ENCODE data around the gene ARHGAP44.

Gene ARHGAP44

GRCh38 chr17:13000561-13000960 is 211.3 kb downstream of the ARHGAP44 start:
- H3K9me3 Mint-ChIP-seq: no peaks in the 10 kb centered on the region
- no peak overlapping the region for H3K4me3 Mint-ChIP-seq
- H3K27ac Mint-ChIP-seq: no peak overlapping the region
- peaks cover 11% of the 10 kb centered on the region for H3K36me3 Mint-ChIP-seq
- H3K4me1 Mint-ChIP-seq: peaks cover 5% of the 10 kb centered on the region
- H3K27me3 Mint-ChIP-seq: no peaks in the 10 kb centered on the region

DNA sequence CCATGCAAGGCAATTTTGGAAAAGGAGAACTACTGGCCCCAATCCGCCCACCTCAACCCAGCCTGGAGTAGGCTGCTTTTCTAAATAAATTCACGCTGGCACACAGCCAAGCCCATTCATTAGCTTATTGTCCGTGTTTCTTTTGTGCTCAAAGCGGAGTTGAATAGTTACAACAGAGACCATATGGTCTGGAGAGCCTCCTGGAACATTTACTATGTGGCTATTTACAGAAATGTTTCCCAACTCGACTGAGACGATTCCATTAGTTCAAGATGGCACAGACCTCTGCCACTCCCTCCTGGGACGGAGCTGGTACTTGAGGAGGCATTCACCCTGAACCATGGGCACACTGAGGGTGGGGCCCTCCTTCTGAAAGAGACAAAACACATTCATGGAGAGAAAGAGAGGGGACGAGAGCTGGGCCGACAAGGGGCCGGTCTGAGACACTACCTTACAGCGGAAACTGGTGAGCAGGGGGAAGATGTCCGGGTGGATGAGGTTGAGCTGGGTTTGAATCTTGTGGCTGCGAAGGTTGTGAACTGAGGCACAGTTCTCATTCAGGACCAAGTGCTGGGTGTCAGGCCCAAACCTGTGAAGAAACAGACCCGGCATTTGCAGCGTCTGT is 212.8 kb downstream of the ARHGAP44 start:
- Mint-ChIP-seq H3K4me3 (no peak overlapping the region), H3K9me3 (no peaks in the 10 kb centered on the region), H3K27ac (no peak overlapping the region), H3K4me1 (peaks cover 5% of the 10 kb centered on the region), H3K27me3 (no peaks in the 10 kb centered on the region), H3K36me3 (peaks cover 11% of the 10 kb centered on the region)

- peaks cover 5% of the 10 kb centered on the region for H3K4me1 Mint-ChIP-seq
- peaks cover 7% of the 10 kb centered on the region for H3K36me3 Mint-ChIP-seq
Observed at GRCh38 chr17:13002761-13003453, 213.6 kb downstream of the ARHGAP44 start.

DNA sequence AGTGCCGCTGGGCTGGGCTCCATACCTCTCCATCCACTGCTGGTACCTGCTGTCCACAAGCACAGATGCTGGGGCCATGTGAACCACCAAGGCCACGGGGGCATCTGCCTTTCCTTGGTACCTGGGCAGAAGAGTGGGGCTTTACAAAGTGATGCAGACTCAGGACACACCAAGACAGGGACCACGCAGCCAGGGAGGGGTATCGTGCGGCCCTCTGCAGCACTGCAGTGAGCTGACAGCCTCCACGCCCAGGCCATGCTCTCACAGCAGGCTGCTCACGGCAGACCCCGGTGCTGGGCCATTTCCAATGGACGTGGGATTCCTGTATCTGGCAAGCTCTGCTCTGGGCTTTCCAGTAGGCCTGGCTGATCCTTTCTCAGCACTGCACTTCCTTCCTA is 214.2 kb downstream of the ARHGAP44 start:
- no peaks in the 10 kb centered on the region for H3K9me3 Mint-ChIP-seq
- peaks cover 5% of the 10 kb centered on the region for H3K4me1 Mint-ChIP-seq
- peaks cover 7% of the 10 kb centered on the region for H3K36me3 Mint-ChIP-seq
- no peaks in the 10 kb centered on the region for H3K27me3 Mint-ChIP-seq
- H3K4me3 Mint-ChIP-seq: no peak overlapping the region
- H3K27ac Mint-ChIP-seq: no peak overlapping the region

More at GRCh38 chr17:13002761-13003453, 213.6 kb downstream of the ARHGAP44 start:
- Mint-ChIP-seq H3K4me3 (no peak overlapping the region), H3K27me3 (no peaks in the 10 kb centered on the region), H3K9me3 (no peaks in the 10 kb centered on the region), H3K27ac (no peak overlapping the region)

GRCh38 chr17:13003927-13004326 is 214.6 kb downstream of the ARHGAP44 start:
- Mint-ChIP-seq H3K4me3 (peak overlapping the region; percentile 43), H3K27me3 (no peaks in the 10 kb centered on the region), H3K4me1 (peaks cover 5% of the 10 kb centered on the region), H3K36me3 (peaks cover 10% of the 10 kb centered on the region), H3K9me3 (no peaks in the 10 kb centered on the region), H3K27ac (no peak overlapping the region)

GRCh38 chr17:13004336-13004735 is 215.0 kb downstream of the ARHGAP44 start:
- no peaks in the 10 kb centered on the region for H3K27me3 Mint-ChIP-seq
- peaks cover 9% of the 10 kb centered on the region for H3K36me3 Mint-ChIP-seq
- H3K4me1 Mint-ChIP-seq: peaks cover 5% of the 10 kb centered on the region
- no peaks in the 10 kb centered on the region for H3K9me3 Mint-ChIP-seq
- no peak overlapping the region for H3K27ac Mint-ChIP-seq
- H3K4me3 Mint-ChIP-seq: no peak overlapping the region

GRCh38 chr17:13005530-13005929 is 216.2 kb downstream of the ARHGAP44 start:
- H3K36me3 Mint-ChIP-seq: peaks cover 13% of the 10 kb centered on the region
- H3K27ac Mint-ChIP-seq: no peak overlapping the region
- peaks cover 5% of the 10 kb centered on the region for H3K4me1 Mint-ChIP-seq
- no peaks in the 10 kb centered on the region for H3K27me3 Mint-ChIP-seq
- no peaks in the 10 kb centered on the region for H3K9me3 Mint-ChIP-seq
- no peak overlapping the region for H3K4me3 Mint-ChIP-seq

DNA sequence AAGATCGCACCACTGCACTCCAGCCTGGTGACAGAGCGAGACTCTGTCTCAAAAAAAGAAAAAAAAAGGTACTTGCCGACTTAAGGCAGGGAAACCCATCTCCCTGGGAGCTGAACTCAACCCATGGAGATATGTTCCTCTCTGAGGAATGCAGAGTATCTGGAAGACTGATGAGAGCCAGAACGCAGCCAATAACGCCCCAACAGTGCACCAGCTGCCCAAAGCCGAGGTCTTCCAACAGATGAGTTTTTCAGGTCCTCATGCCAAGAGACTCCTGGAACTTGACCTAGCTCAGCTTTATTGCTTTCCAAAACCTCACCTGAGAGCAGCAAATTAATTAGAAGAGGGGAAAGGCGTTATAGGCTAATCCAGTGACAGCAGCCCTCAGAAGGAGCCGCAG is 219.2 kb downstream of the ARHGAP44 start:
- Mint-ChIP-seq H3K36me3 (peaks cover 17% of the 10 kb centered on the region), H3K27ac (no peak overlapping the region), H3K9me3 (no peaks in the 10 kb centered on the region), H3K27me3 (no peaks in the 10 kb centered on the region), H3K4me3 (no peak overlapping the region), H3K4me1 (peaks cover 5% of the 10 kb centered on the region)

- Mint-ChIP-seq H3K9me3 (no peaks in the 10 kb centered on the region), H3K4me1 (peaks cover 18% of the 10 kb centered on the region), H3K27me3 (no peaks in the 10 kb centered on the region), H3K4me3 (no peak overlapping the region), H3K36me3 (peaks cover 26% of the 10 kb centered on the region), H3K27ac (no peak overlapping the region)
Observed at GRCh38 chr17:13010959-13011358, 221.7 kb downstream of the ARHGAP44 start.

GRCh38 chr17:13014801-13015200 is 225.5 kb downstream of the ARHGAP44 start:
- H3K27ac Mint-ChIP-seq: peak overlapping the region; percentile 8
- H3K27me3 Mint-ChIP-seq: no peaks in the 10 kb centered on the region
- peak overlapping the region; percentile 39 for H3K4me3 Mint-ChIP-seq
- H3K9me3 Mint-ChIP-seq: no peaks in the 10 kb centered on the region
- peaks cover 41% of the 10 kb centered on the region for H3K4me1 Mint-ChIP-seq
- peaks cover 22% of the 10 kb centered on the region for H3K36me3 Mint-ChIP-seq

DNA sequence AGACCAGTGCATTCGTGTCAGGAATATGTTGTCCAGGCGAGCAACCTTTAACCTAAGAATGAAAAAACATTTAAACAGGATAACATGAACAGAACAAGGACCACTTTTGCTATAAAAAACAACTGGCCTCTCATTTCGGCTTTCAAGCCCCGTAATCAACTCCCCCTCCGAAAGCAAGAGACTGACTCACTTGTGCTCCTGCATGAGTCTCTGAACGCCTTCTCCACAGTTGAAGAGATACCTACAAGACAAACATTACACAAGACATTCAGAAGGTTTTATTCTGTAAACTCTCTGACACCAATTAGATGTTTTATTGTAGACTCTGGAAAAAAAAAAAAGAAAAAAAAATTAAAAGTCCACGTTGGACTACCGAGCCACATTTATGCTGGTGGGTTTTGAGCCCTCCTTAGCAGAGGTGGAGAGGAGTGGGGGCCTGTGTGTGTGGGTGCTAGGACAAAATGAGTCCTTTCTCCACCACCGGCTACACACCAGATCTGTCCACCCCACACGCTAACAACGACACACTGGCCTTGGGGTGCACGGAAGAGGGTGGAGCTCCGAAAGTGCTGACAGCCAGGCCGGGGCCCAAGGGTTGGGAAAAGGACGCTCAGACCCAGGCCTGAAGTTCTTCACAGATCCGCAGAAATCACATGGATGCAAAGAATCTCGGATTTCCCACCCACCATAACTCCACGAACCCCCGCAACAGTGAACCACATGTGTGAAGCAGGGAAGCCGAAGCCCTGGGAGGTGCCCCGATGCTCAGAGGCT is 227.8 kb downstream of the ARHGAP44 start:
- no peaks in the 10 kb centered on the region for H3K27me3 Mint-ChIP-seq
- H3K9me3 Mint-ChIP-seq: no peaks in the 10 kb centered on the region
- peak overlapping the region; percentile 97 for H3K4me3 Mint-ChIP-seq
- peaks cover 16% of the 10 kb centered on the region for H3K36me3 Mint-ChIP-seq
- H3K27ac Mint-ChIP-seq: peak overlapping the region; percentile 72
- H3K4me1 Mint-ChIP-seq: peaks cover 41% of the 10 kb centered on the region

GRCh38 chr17:13017655-13018459 is 228.6 kb downstream of the ARHGAP44 start, which contains the start of gene ELAC2:
Gene ELAC2 (minus strand): TSS chr17:13018027. CDS start chr17:13017947, 80 bp downstream.
- Mint-ChIP-seq H3K4me1 (peaks cover 41% of the 10 kb centered on the region), H3K27me3 (no peaks in the 10 kb centered on the region), H3K27ac (peak within 1 kb of the TSS; percentile 94), H3K4me3 (peak within 1 kb of the TSS; percentile 97), H3K36me3 (peaks cover 16% of the 10 kb centered on the region), H3K9me3 (no peaks in the 10 kb centered on the region)

DNA sequence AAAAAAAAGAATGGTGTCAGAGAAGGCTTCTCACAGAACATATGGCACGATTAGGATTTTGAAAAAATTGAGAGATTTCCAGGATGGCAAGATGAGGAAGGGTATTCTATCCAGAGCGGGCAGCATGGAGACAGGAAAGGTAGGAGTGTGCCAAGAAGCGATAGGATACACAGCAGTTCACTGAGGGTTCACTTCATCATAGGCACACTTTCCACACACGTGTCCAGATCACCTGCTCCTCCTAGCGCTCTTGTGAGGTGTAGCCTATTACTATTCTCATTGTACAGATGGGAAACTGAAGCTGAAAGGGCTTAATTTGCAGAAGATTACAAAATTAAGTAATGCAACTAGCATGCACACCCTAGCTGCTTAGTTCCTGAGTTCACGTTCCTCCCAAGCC is 234.7 kb downstream of the ARHGAP44 start:
- Mint-ChIP-seq H3K27ac (no peak overlapping the region), H3K4me1 (no peaks in the 10 kb centered on the region), H3K36me3 (no peaks in the 10 kb centered on the region), H3K9me3 (no peaks in the 10 kb centered on the region), H3K4me3 (no peak overlapping the region), H3K27me3 (peaks cover 2% of the 10 kb centered on the region)

GRCh38 chr17:13024526-13025257 is 235.4 kb downstream of the ARHGAP44 start:
- Mint-ChIP-seq H3K9me3 (no peaks in the 10 kb centered on the region), H3K36me3 (no peaks in the 10 kb centered on the region), H3K27ac (no peak overlapping the region), H3K4me1 (no peaks in the 10 kb centered on the region), H3K4me3 (no peak overlapping the region), H3K27me3 (peaks cover 2% of the 10 kb centered on the region)

GRCh38 chr17:13025258-13025627 is 235.9 kb downstream of the ARHGAP44 start:
- H3K9me3 Mint-ChIP-seq: no peaks in the 10 kb centered on the region
- H3K4me3 Mint-ChIP-seq: no peak overlapping the region
- H3K4me1 Mint-ChIP-seq: no peaks in the 10 kb centered on the region
- no peaks in the 10 kb centered on the region for H3K36me3 Mint-ChIP-seq
- H3K27me3 Mint-ChIP-seq: peaks cover 2% of the 10 kb centered on the region
- no peak overlapping the region for H3K27ac Mint-ChIP-seq

Measured in activated naive CD4-positive, alpha-beta T cell treated with anti-CD3 and anti-CD28 coated beads, Interleukin-2, amount 50 U/mL, for 24 hours (primary cell).